Gastrocnemius medialis (tissue), 4 donors: ENCODE results near the gene WSCD1. TPM values are rescaled to one million over a fixed set of nuclear protein-coding genes. Genes with fewer than 3 reads are reported as not detected.

Experiments
- ATAC-seq, 2 donors: fragments of 150-250 bp; one replicate each; pipeline ENCODE4 v1.9.1; 2016
- DNase-seq, 2 donors: peaks; one replicate each; pipeline ENCODE4 v3.0.0-alpha.2; 2019
- H3K27ac ChIP-seq, 4 donors: fragments of 200-600 bp; sonication (generic); 1 replicate in 1 of 4; 2 replicates in 3 of 4; pipeline ENCODE4 v1.5.1; 2016 to 2018; ENCODE audit warnings: mild to moderate bottlenecking in 2 of 4, moderate library complexity in 1 of 4
- H3K27me3 ChIP-seq, 3 donors: fragments of 200-600 bp; sonication (generic) in 2 of 3; 1 replicate in 1 of 3; 2 replicates in 2 of 3; pipeline versions ENCODE4 v1.5.1 to v1.6.0; 2016 to 2019; ENCODE audit warnings: mild to moderate bottlenecking in 1 of 3, moderate library complexity in 1 of 3
- H3K36me3 ChIP-seq, 2 donors: fragments of 200-600 bp; sonication (generic) in 1 of 2; one replicate each; pipeline ENCODE4 v1.5.1; 2017 to 2018
- H3K4me1 ChIP-seq, 2 donors: fragments of 200-600 bp; sonication (generic) in 1 of 2; one replicate each; pipeline ENCODE4 v1.5.1; 2016 to 2017; ENCODE audit warnings: mild to moderate bottlenecking in 2 of 2
- H3K4me3 ChIP-seq, 4 donors: fragments of 200-600 bp; sonication (generic) in 3 of 4; 1 replicate in 1 of 4; 2 replicates in 3 of 4; pipeline ENCODE4 v1.5.1; 2016 to 2019; ENCODE audit warnings: mild to moderate bottlenecking in 2 of 4
- H3K9me3 ChIP-seq, 3 donors: fragments of 200-600 bp; sonication (generic) in 2 of 3; 1 replicate in 1 of 3; 2 replicates in 2 of 3; pipeline ENCODE4 v1.5.1; 2016 to 2019
- CTCF ChIP-seq, 5 experiments: fragments of 450-650 bp in 3 of 5; fragments of 200-600 bp in 2 of 5; sonication (generic) in 2 of 5; IDR thresholded peaks in 4 of 5; conservative IDR thresholded peaks in 1 of 5; 1 replicate in 4 of 5; 2 replicates in 1 of 5; pipeline ENCODE4 v1.5.1; 2016 to 2019; ENCODE audit warnings: antibody characterized with exemption in 5 of 5, mild to moderate bottlenecking in 3 of 5, moderate library complexity in 3 of 5
- POLR2A ChIP-seq, 2 donors: fragments of 450-650 bp; IDR thresholded peaks; one replicate each; pipeline ENCODE4 v1.6.1; 2017; ENCODE audit warnings: antibody characterized with exemption in 2 of 2, mild to moderate bottlenecking in 2 of 2, moderate library complexity in 2 of 2
- in situ Hi-C, 4 donors: fragments of 200-750 bp; cut with MboI; loops; one replicate each; pipeline versions ENCODE4 v1.15.0 to v1.8.0; 2017; ENCODE audit warnings: low sequenced_read_pairs in 4 of 4
- intact Hi-C: fragments of 100-400 bp; cut with DNase I; formaldehyde crosslinking; loops from one replicate; pipeline ENCODE4 v1.15.1; 2023; ENCODE audit warnings: low total_unique reads
- total RNA-seq, 4 donors: library from RNA; depleted of rRNA; stranded (reverse); fragments of >200 nt; gene quantifications; one replicate each; pipeline versions ENCODE4 v1.1.0 to v1.2.3, GENCODE V29; 2016

Gene WSCD1
- total RNA-seq, 4 donors from 2014 or later: 2.7 to 15.3 (median 5.9) TPM

GRCh38 chr17:6067060-6067459 is 3.1 kb upstream of the WSCD1 start:
- Histone ChIP-seq H3K4me1 (peaks cover 7 to 14% of the 10 kb centered on the region in 2 donors), H3K9me3 (no peaks in the 10 kb centered on the region), H3K4me3 (no peak overlapping the region), H3K27me3 (peaks cover 0 to 9% (median 0%) of the 10 kb centered on the region in 3 donors), H3K27ac (no peak overlapping the region), H3K36me3 (no peaks in the 10 kb centered on the region)
- ATAC-seq (no peak), DNase-seq (no peak)
- intact Hi-C loops: no loop called here
- TF ChIP-seq CTCF (IDR thresholded peaks at IDR 0.05 in 4 of 5, conservative IDR thresholded peaks at IDR 0.05 in 1 of 5) (no peak), POLR2A (IDR thresholded peaks at IDR 0.05) (no peak)
- in situ Hi-C loops: loop anchor here in 2 of 4 donors (25.0 kb wide), 3 partner anchors 95 to 480 kb away; partner anchors contain the start of gene NLRP1 (in 2 of the 2)

- DNase-seq (no peak), ATAC-seq (peak; percentile 2 to 3)
- H3K27me3 ChIP-seq: no peaks in the 10 kb centered on the region
- no peaks in the 10 kb centered on the region for H3K9me3 ChIP-seq
- H3K27ac ChIP-seq: peak overlapping the region; percentile 2 to 55 (median 46)
- TF ChIP-seq CTCF (IDR thresholded peaks at IDR 0.05 in 4 of 5, conservative IDR thresholded peaks at IDR 0.05 in 1 of 5) (no peak), POLR2A (IDR thresholded peaks at IDR 0.05) (no peak)
- peak overlapping the region; percentile 46 to 62 (median 60) for H3K4me3 ChIP-seq
- in situ Hi-C loops: loop anchor here in 2 of 4 donors (25.0 kb wide), 3 partner anchors 92 to 483 kb away; partner anchors contain the start of gene NLRP1 (in 2 of the 2)
- H3K4me1 ChIP-seq: peaks cover 22 to 26% of the 10 kb centered on the region in 2 donors
- intact Hi-C loops: loop anchor here (2.0 kb wide), 2 partner anchors 14 to 28 kb away; no protein-coding TSS in a partner anchor
- H3K36me3 ChIP-seq: no peaks in the 10 kb centered on the region
Observed at GRCh38 chr17:6070430-6070912, 292 bp downstream of the WSCD1 start.

- Histone ChIP-seq H3K27ac (peak overlapping the region in 3 of 4 donors; percentile 2 to 55 (median 45)), H3K4me1 (peaks cover 27 to 31% of the 10 kb centered on the region in 2 donors), H3K4me3 (peak overlapping the region; percentile 46 to 62 (median 60)), H3K36me3 (no peaks in the 10 kb centered on the region), H3K9me3 (no peaks in the 10 kb centered on the region), H3K27me3 (no peaks in the 10 kb centered on the region)
- TF ChIP-seq CTCF (IDR thresholded peaks at IDR 0.05 in 4 of 5, conservative IDR thresholded peaks at IDR 0.05 in 1 of 5): no peak
- TF ChIP-seq POLR2A (IDR thresholded peaks at IDR 0.05): no peak
- in situ Hi-C loops: loop anchor here in 2 of 4 donors (25.0 kb wide), 3 partner anchors 91 to 484 kb away; partner anchors contain the start of gene NLRP1 (in 2 of the 2)
- ATAC-seq (no peak), DNase-seq (no peak)
- intact Hi-C loops: loop anchor here (2.0 kb wide), 2 partner anchors 14 to 28 kb away; no protein-coding TSS in a partner anchor
Observed at GRCh38 chr17:6070913-6071511, 833 bp downstream of the WSCD1 start.

- TF ChIP-seq CTCF (IDR thresholded peaks at IDR 0.05 in 4 of 5, conservative IDR thresholded peaks at IDR 0.05 in 1 of 5) (no peak), POLR2A (IDR thresholded peaks at IDR 0.05) (no peak)
- Histone ChIP-seq H3K27ac (peak overlapping the region in 1 of 4 donors; percentile 45), H3K4me1 (peaks cover 33 to 36% of the 10 kb centered on the region in 2 donors), H3K36me3 (no peaks in the 10 kb centered on the region), H3K4me3 (peak overlapping the region; percentile 46 to 62 (median 60)), H3K9me3 (no peaks in the 10 kb centered on the region), H3K27me3 (no peaks in the 10 kb centered on the region)
- intact Hi-C loops (loop anchor here (2.0 kb wide), 2 partner anchors 13 to 27 kb away; no protein-coding TSS in a partner anchor), in situ Hi-C loops (loop anchor here in 2 of 4 donors (25.0 kb wide), 3 partner anchors 91 to 484 kb away; partner anchors contain the start of gene NLRP1 (in 2 of the 2))
- no peak for DNase-seq
- ATAC-seq: no peak
Observed at GRCh38 chr17:6071528-6072065, 1.4 kb downstream of the WSCD1 start.
